ENCODE data around the gene MIEN1. TPM values are rescaled to one million over a fixed set of nuclear protein-coding genes. Genes with fewer than 3 reads are reported as not detected.
A peak's percentile ranks its signal among the peaks of the same experiment; 100 is the strongest.
"Not testable (repeated sequence)": the region's sequence is repeated elsewhere in the genome, so short reads cannot be mapped to it uniquely, and the experiment has no call there.

The MIEN1 gene
- total RNA-seq, 1 donor from 2014 or later: 46.4 TPM

DNA sequence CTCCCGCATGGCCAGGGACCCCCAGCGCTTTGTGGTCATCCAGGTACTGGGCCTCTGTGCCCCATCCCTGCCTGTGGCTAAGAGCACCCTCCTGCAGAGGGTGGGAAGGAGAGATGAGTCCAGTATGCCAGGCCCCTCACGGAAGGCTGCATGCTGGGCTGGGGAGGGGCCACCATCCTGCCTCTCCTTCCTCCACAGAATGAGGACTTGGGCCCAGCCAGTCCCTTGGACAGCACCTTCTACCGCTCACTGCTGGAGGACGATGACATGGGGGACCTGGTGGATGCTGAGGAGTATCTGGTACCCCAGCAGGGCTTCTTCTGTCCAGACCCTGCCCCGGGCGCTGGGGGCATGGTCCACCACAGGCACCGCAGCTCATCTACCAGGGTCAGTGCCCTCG lies 3.7 kb downstream of the MIEN1 start:
- H3K4me1 ChIP-seq: peaks cover 12% of the 10 kb centered on the region
- DNase-seq: no peak
- H3K27ac ChIP-seq: no peak overlapping the region
- H3K9me3 ChIP-seq: no peaks in the 10 kb centered on the region
- ATAC-seq: no peak
- peaks cover 70% of the 10 kb centered on the region for H3K36me3 ChIP-seq
- TF ChIP-seq, protein P1, sequence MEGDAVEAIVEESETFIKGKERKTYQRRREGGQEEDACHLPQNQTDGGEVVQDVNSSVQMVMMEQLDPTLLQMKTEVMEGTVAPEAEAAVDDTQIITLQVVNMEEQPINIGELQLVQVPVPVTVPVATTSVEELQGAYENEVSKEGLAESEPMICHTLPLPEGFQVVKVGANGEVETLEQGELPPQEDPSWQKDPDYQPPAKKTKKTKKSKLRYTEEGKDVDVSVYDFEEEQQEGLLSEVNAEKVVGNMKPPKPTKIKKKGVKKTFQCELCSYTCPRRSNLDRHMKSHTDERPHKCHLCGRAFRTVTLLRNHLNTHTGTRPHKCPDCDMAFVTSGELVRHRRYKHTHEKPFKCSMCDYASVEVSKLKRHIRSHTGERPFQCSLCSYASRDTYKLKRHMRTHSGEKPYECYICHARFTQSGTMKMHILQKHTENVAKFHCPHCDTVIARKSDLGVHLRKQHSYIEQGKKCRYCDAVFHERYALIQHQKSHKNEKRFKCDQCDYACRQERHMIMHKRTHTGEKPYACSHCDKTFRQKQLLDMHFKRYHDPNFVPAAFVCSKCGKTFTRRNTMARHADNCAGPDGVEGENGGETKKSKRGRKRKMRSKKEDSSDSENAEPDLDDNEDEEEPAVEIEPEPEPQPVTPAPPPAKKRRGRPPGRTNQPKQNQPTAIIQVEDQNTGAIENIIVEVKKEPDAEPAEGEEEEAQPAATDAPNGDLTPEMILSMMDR (IDR thresholded peaks at IDR 0.05): no peak
- H3K4me3 ChIP-seq: no peak overlapping the region
- no peaks in the 10 kb centered on the region for H3K27me3 ChIP-seq (ENCODE audit: low read depth)
- intact Hi-C loops (cut with DNase I): no loop called here

DNA sequence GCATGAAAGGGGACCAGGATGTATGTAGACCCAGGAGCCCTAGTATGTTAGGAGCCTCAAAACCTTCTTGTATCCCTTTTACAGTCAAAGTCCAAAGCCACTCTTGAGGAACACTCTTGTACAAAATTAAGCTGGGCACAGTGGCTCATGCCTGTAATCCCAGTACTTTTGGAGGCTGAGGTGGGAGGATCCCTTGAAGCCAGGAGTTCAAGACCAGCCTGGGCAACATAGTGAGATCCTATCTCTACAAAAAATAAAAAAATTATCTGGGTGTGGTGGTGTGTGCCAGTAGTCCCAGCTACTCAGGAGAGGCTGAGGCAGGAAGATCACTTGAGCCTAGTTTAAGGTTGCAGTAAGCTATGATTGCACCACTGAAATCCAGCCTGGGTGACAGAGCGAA lies 4.4 kb downstream of the MIEN1 start:
- H3K27ac ChIP-seq; H3K27me3 ChIP-seq (ENCODE audit: low read depth); H3K9me3 ChIP-seq; ATAC-seq; intact Hi-C loops (cut with DNase I); DNase-seq; H3K4me3 ChIP-seq: not testable (repeated sequence)
- peaks cover 12% of the 10 kb centered on the region for H3K4me1 ChIP-seq
- peaks cover 73% of the 10 kb centered on the region for H3K36me3 ChIP-seq

DNA sequence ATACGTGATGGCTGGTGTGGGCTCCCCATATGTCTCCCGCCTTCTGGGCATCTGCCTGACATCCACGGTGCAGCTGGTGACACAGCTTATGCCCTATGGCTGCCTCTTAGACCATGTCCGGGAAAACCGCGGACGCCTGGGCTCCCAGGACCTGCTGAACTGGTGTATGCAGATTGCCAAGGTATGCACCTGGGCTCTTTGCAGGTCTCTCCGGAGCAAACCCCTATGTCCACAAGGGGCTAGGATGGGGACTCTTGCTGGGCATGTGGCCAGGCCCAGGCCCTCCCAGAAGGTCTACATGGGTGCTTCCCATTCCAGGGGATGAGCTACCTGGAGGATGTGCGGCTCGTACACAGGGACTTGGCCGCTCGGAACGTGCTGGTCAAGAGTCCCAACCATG lies 5.6 kb downstream of the MIEN1 start:
- no peak overlapping the region for H3K27ac ChIP-seq
- H3K9me3 ChIP-seq: no peaks in the 10 kb centered on the region
- ATAC-seq: no peak
- TF ChIP-seq, protein P1 (IDR thresholded peaks at IDR 0.05): no peak
- no peak overlapping the region for H3K4me3 ChIP-seq
- peaks cover 9% of the 10 kb centered on the region for H3K4me1 ChIP-seq
- no peak for DNase-seq
- H3K36me3 ChIP-seq: peaks cover 77% of the 10 kb centered on the region
- intact Hi-C loops (cut with DNase I): no loop called here
- no peaks in the 10 kb centered on the region for H3K27me3 ChIP-seq (ENCODE audit: low read depth)

DNA sequence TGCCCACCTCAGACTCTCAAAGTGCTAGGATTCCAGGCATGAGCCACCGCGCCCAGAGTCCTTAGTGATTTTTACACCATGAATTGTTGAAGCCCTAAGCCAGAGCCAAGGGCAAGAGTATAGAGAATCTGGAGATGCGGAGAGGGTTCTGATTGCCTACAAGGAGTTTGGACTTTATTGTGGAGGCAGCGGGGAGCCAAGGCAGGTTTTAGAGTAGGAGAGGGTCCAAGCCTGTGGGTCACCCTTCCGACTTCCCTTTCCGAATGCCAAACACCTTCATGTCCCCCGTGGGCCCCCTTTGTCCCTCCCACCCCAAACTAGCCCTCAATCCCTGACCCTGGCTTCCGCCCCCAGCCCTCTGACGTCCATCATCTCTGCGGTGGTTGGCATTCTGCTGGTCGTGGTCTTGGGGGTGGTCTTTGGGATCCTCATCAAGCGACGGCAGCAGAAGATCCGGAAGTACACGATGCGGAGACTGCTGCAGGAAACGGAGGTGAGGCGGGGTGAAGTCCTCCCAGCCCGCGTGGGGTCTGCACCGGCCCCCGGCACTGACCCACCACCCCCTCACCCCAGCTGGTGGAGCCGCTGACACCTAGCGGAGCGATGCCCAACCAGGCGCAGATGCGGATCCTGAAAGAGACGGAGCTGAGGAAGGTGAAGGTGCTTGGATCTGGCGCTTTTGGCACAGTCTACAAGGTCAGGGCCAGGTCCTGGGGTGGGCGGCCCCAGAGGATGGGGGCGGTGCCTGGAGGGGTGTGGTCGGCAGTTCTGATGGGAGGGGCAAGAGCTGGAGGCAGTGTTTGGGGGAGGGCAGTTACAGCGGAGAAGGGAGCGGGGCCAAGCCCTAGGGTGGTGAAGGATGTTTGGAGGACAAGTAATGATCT lies 7.1 kb downstream of the MIEN1 start:
- H3K36me3 ChIP-seq: peaks cover 77% of the 10 kb centered on the region
- no peaks in the 10 kb centered on the region for H3K9me3 ChIP-seq
- no peak overlapping the region for H3K27ac ChIP-seq
- DNase-seq: no peak
- H3K4me3 ChIP-seq: no peak overlapping the region
- TF ChIP-seq, protein P1 (IDR thresholded peaks at IDR 0.05): no peak
- peak; percentile 3 to 25 for ATAC-seq
- H3K27me3 ChIP-seq (ENCODE audit: low read depth): no peaks in the 10 kb centered on the region
- intact Hi-C loops (cut with DNase I): no loop called here
- H3K4me1 ChIP-seq: no peaks in the 10 kb centered on the region

DNA sequence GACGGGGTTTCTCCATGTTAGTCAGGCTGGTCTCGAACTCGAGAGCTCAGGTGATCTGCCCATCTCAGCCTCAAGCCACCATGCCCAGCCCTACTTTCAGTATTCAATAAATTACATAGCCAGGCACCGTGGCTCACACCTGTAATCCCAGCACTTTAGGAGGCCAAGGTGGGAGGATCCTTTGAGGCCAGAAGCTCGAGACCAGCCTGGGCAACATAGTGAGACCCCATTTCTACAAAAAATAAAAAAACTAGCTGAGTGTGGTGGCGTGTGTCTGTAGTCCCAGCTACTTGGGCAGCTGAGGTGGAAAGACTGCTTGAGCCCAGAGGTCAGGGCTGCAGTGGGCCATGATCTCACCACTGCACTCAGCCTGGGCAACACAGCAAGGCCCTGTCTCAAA lies 8.2 kb downstream of the MIEN1 start:
- Histone ChIP-seq H3K4me1 (no peaks in the 10 kb centered on the region), H3K36me3 (peaks cover 77% of the 10 kb centered on the region), H3K9me3 (no peaks in the 10 kb centered on the region), H3K27me3 (ENCODE audit: low read depth) (no peaks in the 10 kb centered on the region), H3K27ac (no peak overlapping the region), H3K4me3 (no peak overlapping the region)
- TF ChIP-seq, protein P1 (IDR thresholded peaks at IDR 0.05): no peak
- DNase-seq (no peak), ATAC-seq (no peak)
- intact Hi-C loops (cut with DNase I): no loop called here

Measured in lower lobe of right lung (tissue), 2 donors.